H1 (cell line): ENCODE data around the gene CDK5R2.

Source experiments
- CEBPB ChIP-seq: IDR thresholded peaks from 2 replicates; pipeline ENCODE4 v1.6.1; 2012; ENCODE audit warnings: low read depth, low read length
- CTCF ChIP-seq, 3 experiments: IDR thresholded peaks; 1 replicate in 2 of 3; 2 replicates in 1 of 3; pipeline versions ENCODE4 v1.5.1 to v1.6.1; 2011; ENCODE audit warnings: low read length in 3 of 3, mild to moderate bottlenecking in 3 of 3, inconsistent platforms in 2 of 3, low read depth in 1 of 3, moderate library complexity in 1 of 3; ENCODE audit not compliant: insufficient read depth in 1 of 3; ENCODE audit errors: control extremely low read depth in 1 of 3
- EGR1 ChIP-seq: IDR thresholded peaks from 2 replicates; pipeline ENCODE4 v1.6.1; 2011; ENCODE audit warnings: low read depth, low read length, borderline replicate concordance
- EZH2 ChIP-seq: fragments of 200-600 bp; sonication (generic); IDR thresholded peaks from 2 replicates; pipeline ENCODE4 v1.7.1; 2012; ENCODE audit warnings: low read depth, mild to moderate bottlenecking, moderate library complexity, low read length, inconsistent platforms; ENCODE audit not compliant: severe bottlenecking
- GTF2F1 ChIP-seq: IDR thresholded peaks from 2 replicates; pipeline ENCODE4 v1.6.1; 2012; ENCODE audit warnings: low read depth, low read length, improper control_type of control experiment, borderline replicate concordance
- HDAC2 ChIP-seq, 2 experiments: fragments of 300-600 bp in 1 of 2; sonication (generic) in 1 of 2; IDR thresholded peaks; 2 replicates each; pipeline ENCODE4 v1.6.1; 2011 to 2012; ENCODE audit warnings: low read depth in 2 of 2, low read length in 2 of 2, mild to moderate bottlenecking in 2 of 2, moderate library complexity in 2 of 2, borderline replicate concordance in 1 of 2, inconsistent platforms in 1 of 2
- MAFK ChIP-seq: IDR thresholded peaks from 2 replicates; pipeline ENCODE4 v1.6.1; 2012; ENCODE audit warnings: low read depth, mild to moderate bottlenecking, improper control_type of control experiment, low read length
- NRF1 ChIP-seq: IDR thresholded peaks from 2 replicates; pipeline ENCODE4 v1.6.1; 2011; ENCODE audit warnings: mild to moderate bottlenecking, low read depth, low read length, improper control_type of control experiment
- POLR2A ChIP-seq, 2 experiments: IDR thresholded peaks; 1 replicate in 1 of 2; 2 replicates in 1 of 2; pipeline ENCODE4 v1.6.1; 2011; ENCODE audit warnings: low read depth in 2 of 2, low read length in 2 of 2, mild to moderate bottlenecking in 2 of 2; ENCODE audit errors: control extremely low read depth in 1 of 2
- POLR2AphosphoS5 ChIP-seq: IDR thresholded peaks from 2 replicates; pipeline ENCODE4 v1.6.1; 2011; ENCODE audit warnings: low read depth, low read length
- RFX5 ChIP-seq: IDR thresholded peaks from 2 replicates; pipeline ENCODE4 v1.6.1; 2011; ENCODE audit warnings: low read depth, low read length, improper control_type of control experiment, borderline replicate concordance
- SAP30 ChIP-seq: fragments of 300-600 bp; sonication (generic); IDR thresholded peaks from 2 replicates; pipeline ENCODE4 v1.7.1; 2012; ENCODE audit warnings: low read length, moderate library complexity, mild to moderate bottlenecking, inconsistent platforms; ENCODE audit not compliant: insufficient read depth, insufficient replicate concordance

GRCh38 chr2:218927876-218928275 is 31.6 kb upstream of the CDK5R2 start:
- TF ChIP-seq MAFK (no peak), SAP30 (no peak), GTF2F1 (no peak), POLR2A (IDR thresholded peaks at IDR 0.05; ENCODE audit: control extremely low read depth in 1 of 2, low read depth in 2 of 2, low read length in 2 of 2) (no peak), POLR2AphosphoS5 (no peak), HDAC2 (IDR thresholded peaks at IDR 0.05; ENCODE audit: borderline replicate concordance in 1 of 2, low read depth in 2 of 2, low read length in 2 of 2) (no peak), CTCF (IDR thresholded peaks at IDR 0.05; ENCODE audit: control extremely low read depth in 1 of 3, insufficient read depth in 1 of 3, low read depth in 1 of 3, low read length in 3 of 3) (no peak), EZH2 (no peak), EGR1 (no peak), NRF1 (no peak), RFX5 (no peak), CEBPB (no peak)
